GM21423 (cell line): ENCODE measurements around the gene DENND4C.
"Not testable (repeated sequence)": the region's sequence is repeated elsewhere in the genome, so short reads cannot be mapped to it uniquely, and the experiment has no call there.

Experiments used
- ATAC-seq: cut with Tn5 transposase; IDR thresholded peaks from one replicate; pipeline ENCODE4 v1.9.1; 2021; ENCODE audit warnings: mild to moderate bottlenecking, moderate library complexity; ENCODE audit not compliant: unreplicated experiment

Gene DENND4C

GRCh38 chr9:19230355-19231125, at the start of gene DENND4C:
Gene DENND4C (plus strand): TSS chr9:19230693. CDS start chr9:19276175, 45,482 bp downstream.
- peak; percentile 77 for ATAC-seq

- ATAC-seq: no peak
Observed at GRCh38 chr9:19180991-19181390, 49.5 kb upstream of the DENND4C start.

DNA sequence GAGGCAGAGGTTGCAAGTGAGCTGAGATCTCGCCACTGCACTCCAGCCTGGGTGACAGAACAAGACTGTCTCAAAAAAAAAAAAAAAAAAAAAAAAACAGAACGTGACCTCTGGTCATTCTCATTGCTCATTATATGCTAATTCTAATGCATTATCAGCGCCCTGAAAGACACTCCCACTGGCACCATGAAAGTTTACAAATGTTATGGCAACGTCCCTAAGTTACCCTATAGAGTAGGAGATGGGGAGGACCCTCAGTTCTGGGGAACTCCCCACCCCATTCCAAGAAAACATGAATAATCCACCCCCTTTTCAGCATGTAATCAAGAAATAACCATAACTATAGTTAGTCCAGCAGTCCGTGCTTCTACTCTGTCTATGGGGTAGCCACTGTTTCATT, 48.9 kb upstream of the DENND4C start:
- ATAC-seq: no peak

- ATAC-seq: peak; percentile 100
Observed at GRCh38 chr9:19184144-19184917, 46.2 kb upstream of the DENND4C start.

GRCh38 chr9:19185191-19185590, 45.3 kb upstream of the DENND4C start:
- ATAC-seq: no peak

- ATAC-seq: no peak
Observed at GRCh38 chr9:19186232-19186631, 44.3 kb upstream of the DENND4C start.

DNA sequence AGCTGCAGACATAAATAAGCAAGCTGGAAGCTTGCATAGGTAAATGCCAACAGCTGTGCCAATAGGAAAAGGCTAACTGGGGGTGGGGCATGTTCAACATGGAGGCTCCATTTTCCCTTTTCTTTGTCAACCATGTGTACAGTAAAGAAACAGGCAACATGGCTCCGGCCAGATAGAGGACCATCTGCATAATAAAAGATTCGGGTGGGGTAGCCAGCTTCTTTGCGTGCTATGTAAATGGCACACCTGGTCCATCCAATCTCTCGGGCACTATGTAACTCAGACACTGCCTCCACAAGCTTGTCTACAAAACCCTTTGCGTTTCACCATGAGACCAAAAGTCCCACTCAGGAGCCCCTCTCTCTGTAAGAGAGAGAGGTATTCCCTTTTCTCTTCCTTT, 41.7 kb upstream of the DENND4C start:
- no peak for ATAC-seq

- ATAC-seq: no peak
Observed at GRCh38 chr9:19192202-19193028, 38.1 kb upstream of the DENND4C start.

DNA sequence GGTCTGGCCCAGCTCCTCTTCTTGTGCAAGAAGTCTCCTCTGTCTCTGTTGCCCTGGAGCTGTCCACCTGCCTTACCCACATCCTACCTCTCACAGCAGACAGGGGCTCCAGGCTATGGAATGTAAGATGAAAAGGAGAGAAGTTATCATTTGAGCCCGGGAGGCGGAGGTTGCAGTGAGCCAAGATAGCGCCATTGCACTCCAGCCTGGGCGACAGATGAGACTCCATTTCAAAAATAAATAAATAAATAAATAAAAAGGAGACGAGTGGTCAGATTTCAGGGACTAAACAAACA, 37.5 kb upstream of the DENND4C start:
- ATAC-seq: no peak

GRCh38 chr9:19193358-19193973, 37.0 kb upstream of the DENND4C start:
- ATAC-seq: not testable (repeated sequence)

DNA sequence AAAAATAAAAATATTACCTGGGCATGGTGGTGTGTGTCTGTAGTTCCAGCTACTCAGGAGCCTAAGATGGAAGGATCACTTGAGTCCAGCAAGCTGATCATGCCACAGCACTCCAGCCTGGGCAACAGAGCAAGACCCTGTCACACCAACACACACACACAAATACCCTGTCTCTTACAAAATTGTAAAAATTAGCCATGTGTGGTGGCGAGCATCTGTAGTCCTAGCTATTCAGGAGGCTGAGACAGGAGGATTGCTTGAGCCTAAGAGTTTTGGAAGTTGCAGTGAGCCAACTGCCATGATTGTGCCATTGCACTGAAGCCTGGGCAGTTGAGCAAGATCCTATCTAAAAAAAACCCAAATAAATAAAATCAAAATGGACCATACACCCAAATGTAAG, 32.1 kb upstream of the DENND4C start:
- no peak for ATAC-seq

- no peak for ATAC-seq
Observed at GRCh38 chr9:19199012-19199411, 31.5 kb upstream of the DENND4C start.

GRCh38 chr9:19200229-19200628, 30.3 kb upstream of the DENND4C start:
- no peak for ATAC-seq

DNA sequence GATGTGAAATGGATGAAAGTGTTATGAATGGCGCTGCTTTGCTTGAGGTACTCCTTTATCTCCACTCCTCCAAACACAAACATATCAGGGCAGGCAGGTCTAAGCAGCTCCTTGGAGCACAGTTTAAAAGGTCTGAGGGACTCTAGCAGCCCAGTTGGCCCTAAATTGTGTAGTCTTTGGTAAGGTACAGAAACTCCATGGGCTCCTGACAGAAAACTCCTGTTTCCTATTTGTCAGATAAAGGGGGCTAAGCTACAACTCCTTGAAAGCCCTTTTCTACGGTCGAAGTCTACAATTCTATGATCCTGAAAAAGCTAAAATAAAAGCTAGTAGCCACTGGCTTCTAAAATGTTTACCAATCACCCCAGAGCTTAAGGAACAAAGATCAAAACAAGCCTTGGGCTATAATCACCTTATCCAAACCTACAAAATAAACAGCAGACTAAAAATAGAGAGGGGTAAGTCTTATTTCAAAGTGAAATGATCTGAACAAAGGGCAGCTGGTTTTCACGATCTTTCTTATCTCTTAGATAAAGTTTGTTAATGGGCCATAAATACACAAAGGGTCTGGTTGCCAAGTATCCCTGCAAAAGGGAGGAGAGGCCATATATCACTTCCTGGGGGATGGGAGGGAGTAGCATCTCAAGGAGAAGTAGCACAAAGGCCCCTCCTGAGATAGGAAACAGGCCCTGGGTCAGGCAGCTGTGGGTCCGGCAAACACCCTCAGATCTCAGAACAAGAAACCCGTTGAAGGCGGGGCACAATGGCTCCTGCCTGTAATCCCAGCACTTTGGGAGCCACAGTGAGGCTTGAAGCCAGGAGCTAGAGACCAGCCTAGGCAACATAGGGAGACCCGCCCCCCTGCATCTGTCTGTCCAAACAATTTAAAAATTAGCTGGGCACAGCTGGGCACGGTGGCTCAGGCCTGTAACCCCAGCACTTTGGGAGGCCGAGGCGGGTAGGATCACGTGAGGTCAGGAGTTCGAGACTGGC, 28.3 kb upstream of the DENND4C start:
- no peak for ATAC-seq

GRCh38 chr9:19203058-19203457, 27.4 kb upstream of the DENND4C start:
- no peak for ATAC-seq

GRCh38 chr9:19208653-19209052, 21.8 kb upstream of the DENND4C start:
- ATAC-seq: no peak

DNA sequence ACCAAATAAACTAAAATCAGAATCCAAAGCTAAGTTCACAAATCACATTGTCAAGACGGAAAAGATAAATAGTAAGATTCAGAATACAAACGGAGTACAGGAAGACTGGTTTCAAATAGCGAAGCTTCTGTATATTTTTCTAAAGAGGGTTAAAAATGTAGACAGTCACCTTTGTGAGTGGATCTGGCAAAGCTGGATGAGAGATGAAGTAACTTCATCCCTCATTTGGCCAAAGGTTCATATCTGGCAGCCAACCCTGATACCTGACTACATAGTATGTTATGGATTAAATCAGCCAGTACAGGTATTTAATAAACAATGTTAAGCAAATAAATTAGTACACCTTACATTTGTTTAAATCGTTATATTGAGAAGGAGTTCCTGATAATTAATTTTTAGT, 21.3 kb upstream of the DENND4C start:
- ATAC-seq: no peak

GRCh38 chr9:19213823-19214222, 16.7 kb upstream of the DENND4C start:
- no peak for ATAC-seq

DNA sequence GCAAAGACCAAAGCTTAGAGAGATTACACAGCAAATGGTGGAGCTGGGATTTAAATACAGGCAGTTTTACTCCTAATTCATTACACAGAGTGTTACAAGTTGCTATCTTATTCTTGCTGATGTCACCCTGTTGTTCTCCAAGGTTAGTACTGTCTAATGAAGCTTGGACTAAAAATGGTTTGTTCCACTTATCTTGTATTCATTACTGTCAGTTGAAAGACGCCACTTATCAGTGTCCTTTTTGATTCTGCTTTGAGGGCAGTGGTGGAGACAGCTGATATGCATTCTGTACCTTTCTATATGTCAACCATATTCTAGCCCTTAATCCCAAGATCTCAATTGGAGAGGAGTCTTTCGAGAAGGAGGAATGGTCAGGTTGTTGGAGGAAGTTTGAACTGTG, 14.0 kb upstream of the DENND4C start:
- ATAC-seq: no peak

DNA sequence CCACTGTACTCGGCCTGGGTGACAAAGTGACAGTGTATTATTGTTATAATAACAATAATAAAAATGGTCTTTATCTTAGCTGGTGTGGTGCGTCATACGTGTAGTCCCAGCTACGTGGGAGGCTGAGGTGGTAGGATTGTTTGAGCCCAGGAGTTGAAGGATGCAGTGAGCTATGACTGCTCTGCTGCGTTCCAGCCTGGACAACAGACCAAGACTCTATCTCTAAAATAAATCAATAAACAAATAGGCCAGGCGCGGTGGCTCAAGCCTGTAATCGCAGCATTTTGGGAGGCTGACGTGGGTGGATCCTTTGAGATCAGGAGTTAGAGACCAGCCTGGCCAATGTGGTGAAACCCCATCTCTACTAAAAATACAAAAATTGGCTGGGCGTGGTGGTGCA, 9.2 kb upstream of the DENND4C start:
- ATAC-seq: no peak
